GM19043 (cell line): ENCODE results near the gene RFPL1.

Source experiments
- ATAC-seq: cut with Tn5 transposase; IDR thresholded peaks from one replicate; pipeline ENCODE4 v1.9.1; 2021; ENCODE audit warnings: low read depth; ENCODE audit not compliant: unreplicated experiment

Gene RFPL1

GRCh38 chr22:29435236-29436136, 2.9 kb upstream of the RFPL1 start:
- ATAC-seq = no peak

GRCh38 chr22:29442976-29443375, 4.6 kb downstream of the RFPL1 start:
- no peak for ATAC-seq

- no peak for ATAC-seq
Measured at GRCh38 chr22:29443452-29443851, 5.1 kb downstream of the RFPL1 start.

GRCh38 chr22:29443861-29444792, 5.7 kb downstream of the RFPL1 start:
- no peak for ATAC-seq

- no peak for ATAC-seq
Measured at GRCh38 chr22:29445508-29445907, 7.1 kb downstream of the RFPL1 start.

GRCh38 chr22:29447906-29448305, 9.5 kb downstream of the RFPL1 start:
- ATAC-seq = no peak

- ATAC-seq = no peak
Measured at GRCh38 chr22:29449296-29449875, 11.0 kb downstream of the RFPL1 start.

- no peak for ATAC-seq
Measured at GRCh38 chr22:29450222-29450621, 11.8 kb downstream of the RFPL1 start.

GRCh38 chr22:29451863-29452262, 13.5 kb downstream of the RFPL1 start:
- no peak for ATAC-seq

GRCh38 chr22:29454276-29454675, 15.9 kb downstream of the RFPL1 start:
- ATAC-seq = no peak

- ATAC-seq = no peak
Measured at GRCh38 chr22:29456211-29456671, 17.9 kb downstream of the RFPL1 start.

- no peak for ATAC-seq
Measured at GRCh38 chr22:29457730-29458129, 19.3 kb downstream of the RFPL1 start.

- no peak for ATAC-seq
Measured at GRCh38 chr22:29458551-29458950, 20.2 kb downstream of the RFPL1 start.

- ATAC-seq = no peak
Measured at GRCh38 chr22:29459773-29460172, 21.4 kb downstream of the RFPL1 start.

- no peak for ATAC-seq
Measured at GRCh38 chr22:29461263-29461662, 22.9 kb downstream of the RFPL1 start.

GRCh38 chr22:29463629-29464028, 25.2 kb downstream of the RFPL1 start:
- ATAC-seq = no peak

- ATAC-seq = no peak
Measured at GRCh38 chr22:29464581-29464980, 26.2 kb downstream of the RFPL1 start.

- no peak for ATAC-seq
Measured at GRCh38 chr22:29469755-29470154, 31.4 kb downstream of the RFPL1 start.

- ATAC-seq = no peak
Measured at GRCh38 chr22:29470159-29470855, 31.9 kb downstream of the RFPL1 start.

GRCh38 chr22:29473001-29473400, 34.6 kb downstream of the RFPL1 start:
- no peak for ATAC-seq
